ENCODE results near the gene CD52. TPM values are rescaled to one million over a fixed set of nuclear protein-coding genes. Genes with fewer than 3 reads are reported as not detected.

CD52 gene
- total and polyA plus RNA-seq, 2 experiments from 2014 or later = 7.3 TPM; not detected in 1

DNA sequence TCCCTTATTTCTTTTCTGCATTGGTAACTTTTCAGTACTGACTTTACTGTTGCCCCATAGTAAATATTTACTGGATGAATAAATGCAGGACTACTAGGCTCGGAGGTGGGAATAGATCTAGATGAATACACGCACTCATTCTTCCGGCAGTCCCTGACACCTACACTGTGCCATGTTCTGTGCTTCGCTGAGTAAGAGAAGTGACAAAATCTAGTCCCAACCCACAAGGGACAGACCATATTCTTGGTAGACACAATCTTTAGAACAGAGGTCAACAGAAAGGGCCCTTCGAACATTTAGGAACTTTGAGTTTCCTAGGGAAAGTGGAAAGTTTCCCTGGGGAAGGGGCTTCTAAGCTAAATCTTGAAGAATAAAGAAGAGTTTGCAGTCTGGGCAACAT is 3.3 kb upstream of the CD52 start:
- no peak overlapping the region for H3K4me3 Mint-ChIP-seq
- no peaks in the 10 kb centered on the region for H3K36me3 Mint-ChIP-seq (ENCODE audit: low read depth)

More for the DNA sequence above, 3.3 kb upstream of the CD52 start:
- H3K79me2 ChIP-seq (replicated peaks; ENCODE audit: insufficient read depth) = no peaks in the 10 kb centered on the region
- DNase-seq (ENCODE audit: low spot score) = no peak
- H3F3A ChIP-seq (replicated peaks; ENCODE audit: low read depth) = peaks cover 9% of the 10 kb centered on the region; the same call in 1 of the 2 replicates
- H3K27me3 Mint-ChIP-seq (ENCODE audit: insufficient read depth, low read depth, poor library complexity) = peaks cover 7% of the 10 kb centered on the region
- no peaks in the 10 kb centered on the region for H3K9me2 ChIP-seq (ENCODE audit: insufficient read depth)
- no peak overlapping the region for H3K27ac Mint-ChIP-seq
- H3K4me1 ChIP-seq (ENCODE audit: insufficient read depth) = peaks cover 29% of the 10 kb centered on the region
- TF ChIP-seq, protein P1, sequence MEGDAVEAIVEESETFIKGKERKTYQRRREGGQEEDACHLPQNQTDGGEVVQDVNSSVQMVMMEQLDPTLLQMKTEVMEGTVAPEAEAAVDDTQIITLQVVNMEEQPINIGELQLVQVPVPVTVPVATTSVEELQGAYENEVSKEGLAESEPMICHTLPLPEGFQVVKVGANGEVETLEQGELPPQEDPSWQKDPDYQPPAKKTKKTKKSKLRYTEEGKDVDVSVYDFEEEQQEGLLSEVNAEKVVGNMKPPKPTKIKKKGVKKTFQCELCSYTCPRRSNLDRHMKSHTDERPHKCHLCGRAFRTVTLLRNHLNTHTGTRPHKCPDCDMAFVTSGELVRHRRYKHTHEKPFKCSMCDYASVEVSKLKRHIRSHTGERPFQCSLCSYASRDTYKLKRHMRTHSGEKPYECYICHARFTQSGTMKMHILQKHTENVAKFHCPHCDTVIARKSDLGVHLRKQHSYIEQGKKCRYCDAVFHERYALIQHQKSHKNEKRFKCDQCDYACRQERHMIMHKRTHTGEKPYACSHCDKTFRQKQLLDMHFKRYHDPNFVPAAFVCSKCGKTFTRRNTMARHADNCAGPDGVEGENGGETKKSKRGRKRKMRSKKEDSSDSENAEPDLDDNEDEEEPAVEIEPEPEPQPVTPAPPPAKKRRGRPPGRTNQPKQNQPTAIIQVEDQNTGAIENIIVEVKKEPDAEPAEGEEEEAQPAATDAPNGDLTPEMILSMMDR (conservative IDR thresholded peaks at IDR 0.05; ENCODE audit: low read depth in 2 of 2) = no peak
- TF ChIP-seq, protein P2, sequence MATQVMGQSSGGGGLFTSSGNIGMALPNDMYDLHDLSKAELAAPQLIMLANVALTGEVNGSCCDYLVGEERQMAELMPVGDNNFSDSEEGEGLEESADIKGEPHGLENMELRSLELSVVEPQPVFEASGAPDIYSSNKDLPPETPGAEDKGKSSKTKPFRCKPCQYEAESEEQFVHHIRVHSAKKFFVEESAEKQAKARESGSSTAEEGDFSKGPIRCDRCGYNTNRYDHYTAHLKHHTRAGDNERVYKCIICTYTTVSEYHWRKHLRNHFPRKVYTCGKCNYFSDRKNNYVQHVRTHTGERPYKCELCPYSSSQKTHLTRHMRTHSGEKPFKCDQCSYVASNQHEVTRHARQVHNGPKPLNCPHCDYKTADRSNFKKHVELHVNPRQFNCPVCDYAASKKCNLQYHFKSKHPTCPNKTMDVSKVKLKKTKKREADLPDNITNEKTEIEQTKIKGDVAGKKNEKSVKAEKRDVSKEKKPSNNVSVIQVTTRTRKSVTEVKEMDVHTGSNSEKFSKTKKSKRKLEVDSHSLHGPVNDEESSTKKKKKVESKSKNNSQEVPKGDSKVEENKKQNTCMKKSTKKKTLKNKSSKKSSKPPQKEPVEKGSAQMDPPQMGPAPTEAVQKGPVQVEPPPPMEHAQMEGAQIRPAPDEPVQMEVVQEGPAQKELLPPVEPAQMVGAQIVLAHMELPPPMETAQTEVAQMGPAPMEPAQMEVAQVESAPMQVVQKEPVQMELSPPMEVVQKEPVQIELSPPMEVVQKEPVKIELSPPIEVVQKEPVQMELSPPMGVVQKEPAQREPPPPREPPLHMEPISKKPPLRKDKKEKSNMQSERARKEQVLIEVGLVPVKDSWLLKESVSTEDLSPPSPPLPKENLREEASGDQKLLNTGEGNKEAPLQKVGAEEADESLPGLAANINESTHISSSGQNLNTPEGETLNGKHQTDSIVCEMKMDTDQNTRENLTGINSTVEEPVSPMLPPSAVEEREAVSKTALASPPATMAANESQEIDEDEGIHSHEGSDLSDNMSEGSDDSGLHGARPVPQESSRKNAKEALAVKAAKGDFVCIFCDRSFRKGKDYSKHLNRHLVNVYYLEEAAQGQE (IDR thresholded peaks at IDR 0.05; ENCODE audit: unreplicated experiment) = no peak
- no peak for TF ChIP-seq ZNF331 (CRISPR knock-in tag; IDR thresholded peaks at IDR 0.05; ENCODE audit: low read depth)
- no peak for TF ChIP-seq EZH2 (IDR thresholded peaks at IDR 0.05; ENCODE audit: low read depth, unreplicated experiment)
- no peak for TF ChIP-seq STAT1 (IDR thresholded peaks at IDR 0.05; ENCODE audit: unreplicated experiment)
- no peak for TF ChIP-seq POLR2AphosphoS5 (IDR thresholded peaks at IDR 0.05; ENCODE audit: low read depth)
- TF ChIP-seq NANOG (IDR thresholded peaks at IDR 0.05; ENCODE audit: borderline replicate concordance) = no peak
- H2AFZ ChIP-seq = no peak overlapping the region
- no peak for ATAC-seq
- no peak overlapping the region for H3K4me3 ChIP-seq
- no peaks in the 10 kb centered on the region for H4K20me1 ChIP-seq (replicated peaks; ENCODE audit: insufficient read depth)
- H3K27me3 ChIP-seq (ENCODE audit: insufficient read depth) = no peaks in the 10 kb centered on the region
- no peak overlapping the region for H3K27ac ChIP-seq (ENCODE audit: low read depth)
- no peaks in the 10 kb centered on the region; the same call in 2 of the 3 replicates for H3K9me3 Mint-ChIP-seq
- no peaks in the 10 kb centered on the region for H3K36me3 ChIP-seq (ENCODE audit: insufficient read depth)
- H3K4me1 Mint-ChIP-seq = peaks cover 29% of the 10 kb centered on the region
- H3K4me2 ChIP-seq = no peak overlapping the region
